H9 (cell line): Measurements from ENCODE around the gene INPP5E. TPM values are rescaled to one million over a fixed set of nuclear protein-coding genes. Genes with fewer than 3 reads are reported as not detected.

Source experiments
- DNase-seq: peaks from one replicate; pipeline ENCODE4 v3.0.0-alpha.2; 2017
- H2AFZ ChIP-seq: one replicate; pipeline ENCODE4 v1.6.1; 2013; ENCODE audit warnings: mild to moderate bottlenecking, low read length, control low read depth, moderate library complexity
- H2AK5ac ChIP-seq: 2 replicates; pipeline ENCODE4 v1.6.1; 2013; ENCODE audit warnings: low read length, control low read depth, mixed read lengths; ENCODE audit not compliant: insufficient read length
- H2BK120ac ChIP-seq: one replicate; pipeline ENCODE4 v1.6.1; 2013; ENCODE audit warnings: low read depth, mild to moderate bottlenecking, low read length, control low read depth, inconsistent platforms; ENCODE audit not compliant: poor library complexity, severe bottlenecking
- H2BK12ac ChIP-seq: 2 replicates; pipeline ENCODE4 v1.6.1; 2013; ENCODE audit warnings: low read length, control low read depth, mixed read lengths, low read depth; ENCODE audit not compliant: insufficient read length
- H2BK15ac ChIP-seq: 2 replicates; pipeline ENCODE4 v1.6.1; 2013; ENCODE audit warnings: low read depth, low read length, control low read depth
- H2BK20ac ChIP-seq: one replicate; pipeline ENCODE4 v1.6.1; 2013; ENCODE audit warnings: low read depth, mild to moderate bottlenecking, low read length, control low read depth, inconsistent platforms; ENCODE audit not compliant: poor library complexity, severe bottlenecking
- H2BK5ac ChIP-seq: 2 replicates; pipeline ENCODE4 v1.6.1; 2013; ENCODE audit warnings: low read length, control low read depth, mixed read lengths; ENCODE audit not compliant: insufficient read length
- H3K14ac ChIP-seq: 2 replicates; pipeline ENCODE4 v1.6.1; 2013; ENCODE audit warnings: low read length, control low read depth; ENCODE audit not compliant: insufficient read depth
- H3K18ac ChIP-seq: 2 replicates; pipeline ENCODE4 v1.6.1; 2013; ENCODE audit warnings: low read depth, mild to moderate bottlenecking, mixed read lengths, low read length, control low read depth; ENCODE audit not compliant: insufficient read length
- H3K23ac ChIP-seq: 2 replicates; pipeline ENCODE4 v1.6.1; 2013; ENCODE audit warnings: low read length, control low read depth, mixed read lengths, low read depth; ENCODE audit not compliant: insufficient read length
- H3K23me2 ChIP-seq: 2 replicates; pipeline ENCODE4 v1.6.1; 2013; ENCODE audit warnings: low read depth, mild to moderate bottlenecking, mixed read lengths, low read length, control low read depth; ENCODE audit not compliant: insufficient read length, poor library complexity, severe bottlenecking
- H3K27ac ChIP-seq: 2 replicates; pipeline ENCODE4 v1.5.1; 2013; ENCODE audit warnings: low read length, control low read depth, mixed read lengths, low read depth; ENCODE audit not compliant: insufficient read length
- H3K27me3 ChIP-seq: 2 replicates; pipeline ENCODE4 v1.6.1; 2013; ENCODE audit warnings: low read length, control low read depth, inconsistent platforms; ENCODE audit not compliant: insufficient read depth
- H3K4ac ChIP-seq: 2 replicates; pipeline ENCODE4 v1.6.1; 2013; ENCODE audit warnings: low read depth, mild to moderate bottlenecking, control low read depth, inconsistent platforms, low read length, moderate library complexity
- H3K4me1 ChIP-seq: 2 replicates; pipeline ENCODE4 v1.6.1; 2013; ENCODE audit warnings: low read length, control low read depth, inconsistent platforms; ENCODE audit not compliant: insufficient read depth
- H3K4me2 ChIP-seq: 2 replicates; pipeline ENCODE4 v1.6.1; 2013; ENCODE audit warnings: low read length, control low read depth, mixed read lengths; ENCODE audit not compliant: insufficient read length, insufficient read depth
- H3K56ac ChIP-seq: 2 replicates; pipeline ENCODE4 v1.6.1; 2013; ENCODE audit warnings: low read depth, mild to moderate bottlenecking, mixed read lengths, low read length, control low read depth; ENCODE audit not compliant: insufficient read length
- H3K79me1 ChIP-seq: 2 replicates; pipeline ENCODE4 v1.6.1; 2013; ENCODE audit warnings: low read depth, mild to moderate bottlenecking, moderate library complexity, low read length, control low read depth, inconsistent platforms; ENCODE audit not compliant: insufficient read depth, poor library complexity, severe bottlenecking
- H3K79me2 ChIP-seq: 2 replicates; pipeline ENCODE4 v1.6.1; 2013; ENCODE audit warnings: low read length, control low read depth, inconsistent platforms; ENCODE audit not compliant: insufficient read depth
- H3K9ac ChIP-seq: 2 replicates; pipeline ENCODE4 v1.6.1; 2013; ENCODE audit warnings: low read length, control low read depth, mixed read lengths; ENCODE audit not compliant: insufficient read length; ENCODE audit errors: extremely low read depth
- H3K9me3 ChIP-seq: one replicate; pipeline ENCODE4 v1.6.1; 2013; ENCODE audit warnings: low read depth, low read length, inconsistent platforms; ENCODE audit not compliant: control insufficient read depth
- H3T11ph ChIP-seq: one replicate; pipeline ENCODE4 v1.6.1; 2013; ENCODE audit warnings: mild to moderate bottlenecking, low read length, control low read depth, inconsistent platforms
- H4K20me1 ChIP-seq: one replicate; pipeline ENCODE4 v1.6.1; 2013; ENCODE audit not compliant: control insufficient read depth, insufficient read length, insufficient read depth
- H4K5ac ChIP-seq: 2 replicates; pipeline ENCODE4 v1.6.1; 2013; ENCODE audit warnings: low read depth, mild to moderate bottlenecking, mixed read lengths, low read length, control low read depth; ENCODE audit not compliant: insufficient read length
- H4K8ac ChIP-seq: replicated peaks from 2 replicates; pipeline ENCODE4 v1.6.1; 2013; ENCODE audit warnings: low read length, control low read depth, mixed read lengths, low read depth; ENCODE audit not compliant: insufficient read length
- H4K91ac ChIP-seq: 2 replicates; pipeline ENCODE4 v1.6.1; 2013; ENCODE audit warnings: low read depth, mild to moderate bottlenecking, moderate library complexity, mixed read lengths, low read length, control low read depth; ENCODE audit not compliant: insufficient read length
- H3K27ac Mint-ChIP-seq, 3 experiments: 2 replicates in 2 of 3; 3 replicates in 1 of 3; pipeline ENCODE4 v1.8.0; 2020 to 2021; ENCODE audit warnings: mixed read lengths in 3 of 3, mild to moderate bottlenecking in 1 of 3, moderate library complexity in 1 of 3
- H3K27me3 Mint-ChIP-seq: 2 replicates; pipeline ENCODE4 v1.8.0; 2021; ENCODE audit warnings: low read depth, mild to moderate bottlenecking, moderate library complexity, mixed read lengths
- H3K36me3 Mint-ChIP-seq, 3 experiments: 2 replicates in 2 of 3; 3 replicates in 1 of 3; pipeline ENCODE4 v1.8.0; 2020 to 2021; ENCODE audit warnings: low read depth in 3 of 3, mixed read lengths in 3 of 3; ENCODE audit not compliant: insufficient read depth in 1 of 3
- H3K4me1 Mint-ChIP-seq, 2 experiments: 2 replicates each; pipeline ENCODE4 v1.8.0; 2020; ENCODE audit warnings: mixed read lengths in 2 of 2
- H3K4me3 Mint-ChIP-seq, 2 experiments: 2 replicates in 1 of 2; 3 replicates in 1 of 2; pipeline ENCODE4 v1.8.0; 2020 to 2021; ENCODE audit warnings: mild to moderate bottlenecking in 2 of 2, mixed read lengths in 2 of 2, moderate library complexity in 1 of 2
- H3K9me3 Mint-ChIP-seq, 2 experiments: 2 replicates in 1 of 2; 3 replicates in 1 of 2; pipeline ENCODE4 v1.8.0; 2020; ENCODE audit warnings: mild to moderate bottlenecking in 2 of 2, mixed read lengths in 2 of 2, moderate library complexity in 1 of 2
- WGBS: extraction: QIAGEN DNeasy Blood & Tissue Kit; methylation state at CpG from one replicate; pipeline ENCODE4 v1.1.7; 2013; ENCODE audit warnings: missing lambda C conversion rate, low lambda C conversion rate, mixed read lengths; ENCODE audit not compliant: insufficient read length; ENCODE audit errors: extremely low coverage; 5-methylcytosine and 5-hydroxymethylcytosine counted together
- total RNA-seq: library from RNA; stranded (reverse); gene quantifications from 2 replicates; pipeline ENCODE4 v1.2.1, GENCODE V29; 2021
- TF ChIP-seq, protein P1 (sequence below): fragments of 200-600 bp; sonication (generic); conservative IDR thresholded peaks from 3 replicates; pipeline ENCODE4 v1.8.0; 2021; ENCODE audit warnings: antibody characterized with exemption, mild to moderate bottlenecking

INPP5E gene
- total RNA-seq, 1 experiment from 2014 or later, result 21.0 TPM

DNA sequence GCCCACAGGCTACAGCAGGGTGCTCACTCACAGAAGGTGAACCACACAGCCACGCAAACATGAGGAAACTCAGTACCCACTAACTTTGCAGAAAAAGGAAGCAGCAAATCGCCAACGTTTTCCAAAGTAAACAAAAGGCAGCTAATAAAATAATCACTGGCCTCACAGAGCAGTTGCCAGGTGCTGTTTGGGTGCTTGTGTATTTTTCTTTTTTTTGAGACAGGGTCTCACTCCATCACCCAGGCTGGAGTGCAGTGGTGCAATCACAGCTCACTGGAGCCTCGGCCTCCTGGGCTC lies 43.5 kb downstream of the INPP5E start:
- Histone ChIP-seq H4K91ac (no peak overlapping the region), H2BK15ac (no peak overlapping the region), H2BK20ac (no peak overlapping the region), H3K27ac (no peak overlapping the region), H3K23me2 (peaks cover 6% of the 10 kb centered on the region), H4K5ac (no peak overlapping the region), H3K9ac (no peak overlapping the region), H3K18ac (no peak overlapping the region), H2AFZ (no peak overlapping the region), H3T11ph (no peak overlapping the region), H2BK5ac (no peak overlapping the region), H3K79me2 (peaks cover 12% of the 10 kb centered on the region; the same call in 1 of the 2 replicates), H3K4me1 (no peaks in the 10 kb centered on the region), H3K14ac (no peak overlapping the region), H2BK12ac (no peak overlapping the region), H3K23ac (no peak overlapping the region), H3K79me1 (peaks cover 7% of the 10 kb centered on the region), H3K4ac (no peak overlapping the region), H3K56ac (no peak overlapping the region), H3K9me3 (no peaks in the 10 kb centered on the region), H3K27me3 (no peaks in the 10 kb centered on the region), H4K20me1 (no peaks in the 10 kb centered on the region), H2BK120ac (no peak overlapping the region), H2AK5ac (no peak overlapping the region), H3K4me2 (no peak overlapping the region), H4K8ac (no peak overlapping the region)
- WGBS, result no CpG with 5 or more reads among the region's 4 CpGs
- no peak for DNase-seq
- Mint-ChIP-seq H3K4me3 (no peak overlapping the region), H3K27me3 (no peaks in the 10 kb centered on the region), H3K4me1 (peaks cover 11 to 12% of the 10 kb centered on the region in 2 experiments), H3K27ac (no peak overlapping the region), H3K9me3 (no peaks in the 10 kb centered on the region), H3K36me3 (peaks cover 31 to 61% (median 57%) of the 10 kb centered on the region in 3 experiments; a peak in 6 of 7 replicates)
- TF ChIP-seq, protein P1, sequence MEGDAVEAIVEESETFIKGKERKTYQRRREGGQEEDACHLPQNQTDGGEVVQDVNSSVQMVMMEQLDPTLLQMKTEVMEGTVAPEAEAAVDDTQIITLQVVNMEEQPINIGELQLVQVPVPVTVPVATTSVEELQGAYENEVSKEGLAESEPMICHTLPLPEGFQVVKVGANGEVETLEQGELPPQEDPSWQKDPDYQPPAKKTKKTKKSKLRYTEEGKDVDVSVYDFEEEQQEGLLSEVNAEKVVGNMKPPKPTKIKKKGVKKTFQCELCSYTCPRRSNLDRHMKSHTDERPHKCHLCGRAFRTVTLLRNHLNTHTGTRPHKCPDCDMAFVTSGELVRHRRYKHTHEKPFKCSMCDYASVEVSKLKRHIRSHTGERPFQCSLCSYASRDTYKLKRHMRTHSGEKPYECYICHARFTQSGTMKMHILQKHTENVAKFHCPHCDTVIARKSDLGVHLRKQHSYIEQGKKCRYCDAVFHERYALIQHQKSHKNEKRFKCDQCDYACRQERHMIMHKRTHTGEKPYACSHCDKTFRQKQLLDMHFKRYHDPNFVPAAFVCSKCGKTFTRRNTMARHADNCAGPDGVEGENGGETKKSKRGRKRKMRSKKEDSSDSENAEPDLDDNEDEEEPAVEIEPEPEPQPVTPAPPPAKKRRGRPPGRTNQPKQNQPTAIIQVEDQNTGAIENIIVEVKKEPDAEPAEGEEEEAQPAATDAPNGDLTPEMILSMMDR, result no peak
